HG03354 (cell line): Measurements from ENCODE around the gene LTF.
"Not testable (repeated sequence)": the region's sequence is repeated elsewhere in the genome, so short reads cannot be mapped to it uniquely, and the experiment has no call there.

ENCODE experiments used
- ATAC-seq: cut with Tn5 transposase; IDR thresholded peaks from one replicate; pipeline ENCODE4 v1.9.1; 2021; ENCODE audit warnings: mild to moderate bottlenecking; ENCODE audit not compliant: unreplicated experiment, poor library complexity, severe bottlenecking

The LTF gene

GRCh38 chr3:46420931-46421330 is 43.8 kb downstream of the LTF start:
- ATAC-seq = no peak

- no peak for ATAC-seq
Measured at GRCh38 chr3:46419816-46420215, 44.9 kb downstream of the LTF start.

DNA sequence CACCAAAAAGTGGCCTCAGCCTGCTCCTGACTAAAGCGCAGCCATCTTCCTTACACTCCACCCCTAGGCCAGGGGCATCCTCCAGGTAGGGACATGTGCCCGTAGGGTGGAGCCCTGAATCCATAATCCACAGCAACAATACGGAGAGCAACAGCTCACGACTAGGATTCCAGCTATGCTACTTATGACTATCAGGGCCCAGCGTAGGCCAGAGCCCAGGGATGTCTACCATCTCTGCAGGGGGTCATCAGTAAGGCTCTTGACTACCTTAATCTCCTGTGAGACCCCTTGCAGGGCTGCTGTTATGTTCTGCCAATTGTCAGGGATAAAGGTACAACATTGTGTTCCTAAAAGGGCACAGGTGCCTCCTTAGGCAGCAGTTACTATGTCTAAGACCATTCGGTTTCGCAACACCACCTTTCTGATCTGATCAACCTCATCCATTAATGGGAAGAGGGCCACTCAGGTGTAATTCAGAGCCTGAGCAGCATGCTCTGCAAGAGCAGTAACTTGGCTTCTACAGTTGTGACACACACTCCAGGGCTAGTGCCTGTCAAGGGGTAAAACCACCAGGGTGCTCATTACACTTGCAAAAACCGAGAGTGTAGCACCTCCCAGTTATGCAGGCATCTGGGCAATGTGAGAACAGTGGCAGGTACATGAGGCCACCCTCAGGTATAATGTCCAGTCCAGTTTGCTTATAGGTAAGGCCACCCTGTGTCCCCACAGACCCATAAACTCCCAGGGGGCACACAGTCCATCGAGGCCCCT is 46.7 kb downstream of the LTF start:
- no peak for ATAC-seq

DNA sequence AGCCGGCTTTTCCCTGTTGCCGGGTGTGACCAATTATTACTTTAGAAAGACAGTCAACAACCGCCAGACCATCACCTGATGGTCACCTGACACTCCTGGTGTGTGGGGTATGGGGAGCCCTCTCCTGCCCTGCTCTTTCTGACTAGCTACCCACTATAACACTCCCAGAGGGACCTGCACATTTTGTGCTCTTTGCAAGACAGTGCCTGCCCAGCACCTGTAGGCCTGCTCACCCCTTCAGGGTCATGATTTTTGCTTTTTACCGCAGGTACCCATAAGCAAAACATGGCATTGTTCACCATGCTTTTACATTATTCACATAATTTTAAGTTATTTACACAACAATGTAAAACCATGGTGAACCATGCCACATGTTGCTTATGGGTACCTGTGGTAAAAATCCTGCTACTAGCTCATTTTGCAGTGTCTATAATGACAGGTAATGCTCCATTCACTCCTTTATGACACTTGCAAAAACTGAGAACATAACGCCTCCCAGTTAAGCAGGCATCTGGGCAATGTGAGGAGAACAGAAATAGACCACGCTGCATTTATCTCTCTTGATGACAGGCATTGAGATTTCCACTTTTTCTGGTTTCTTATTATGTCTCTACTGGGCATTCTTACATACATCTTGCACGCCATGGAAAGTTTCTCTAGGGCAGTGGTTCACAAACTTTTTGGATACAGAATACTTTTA is 47.7 kb downstream of the LTF start:
- ATAC-seq = no peak

DNA sequence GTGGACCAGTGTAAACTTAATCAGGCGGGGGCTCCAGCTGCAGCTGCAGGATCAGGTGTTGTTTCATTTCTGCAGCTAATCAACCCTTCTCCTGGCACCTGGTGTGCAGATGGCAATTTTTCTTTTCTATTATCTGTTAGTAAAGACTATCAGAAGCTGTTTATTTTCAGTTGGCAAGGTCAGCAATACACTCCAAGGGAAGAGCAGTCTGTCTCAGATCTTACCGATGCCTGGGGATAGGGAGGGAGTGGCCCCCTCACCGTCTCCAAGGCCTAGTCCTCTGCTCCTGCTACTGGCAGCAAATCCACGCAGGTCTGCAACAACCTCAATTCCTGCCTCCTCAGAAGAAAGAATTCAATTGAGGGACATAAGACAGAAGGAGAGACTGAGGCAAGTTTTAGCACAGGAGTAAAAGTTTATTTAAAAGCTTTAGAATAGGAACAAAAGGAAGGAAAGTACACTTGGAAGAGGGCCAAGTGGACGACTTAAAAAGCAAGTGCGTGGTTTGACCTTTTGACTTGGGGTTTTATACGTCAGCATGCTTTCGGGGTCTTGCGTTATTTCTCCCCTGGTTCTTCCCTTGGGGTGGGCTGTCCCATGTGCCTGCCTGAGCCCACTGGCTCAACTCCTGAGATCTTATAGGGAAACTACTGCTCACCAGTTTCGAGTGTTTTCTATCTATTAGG is 48.4 kb downstream of the LTF start:
- ATAC-seq = no peak

DNA sequence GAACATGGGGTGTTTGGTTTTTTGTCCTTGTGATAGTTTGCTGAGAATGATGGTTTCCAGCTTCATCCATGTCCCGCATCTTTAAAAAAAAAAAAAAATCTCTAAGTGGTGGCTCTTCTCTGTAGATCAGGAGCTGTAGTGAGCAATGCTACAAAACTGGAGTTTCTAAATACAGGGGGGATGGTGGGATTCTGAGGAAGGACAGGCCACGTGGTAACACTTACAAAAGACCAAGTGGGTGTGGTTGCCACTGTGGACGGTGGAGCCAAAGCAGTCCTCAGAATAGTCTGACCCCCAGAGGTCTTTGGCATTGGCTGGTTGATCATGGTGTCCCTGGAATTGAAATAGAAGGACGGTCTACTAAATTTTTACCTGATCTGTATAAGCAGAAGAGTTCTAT is 50.0 kb downstream of the LTF start:
- ATAC-seq = no peak

GRCh38 chr3:46413951-46414350 is 50.8 kb downstream of the LTF start:
- ATAC-seq = no peak

DNA sequence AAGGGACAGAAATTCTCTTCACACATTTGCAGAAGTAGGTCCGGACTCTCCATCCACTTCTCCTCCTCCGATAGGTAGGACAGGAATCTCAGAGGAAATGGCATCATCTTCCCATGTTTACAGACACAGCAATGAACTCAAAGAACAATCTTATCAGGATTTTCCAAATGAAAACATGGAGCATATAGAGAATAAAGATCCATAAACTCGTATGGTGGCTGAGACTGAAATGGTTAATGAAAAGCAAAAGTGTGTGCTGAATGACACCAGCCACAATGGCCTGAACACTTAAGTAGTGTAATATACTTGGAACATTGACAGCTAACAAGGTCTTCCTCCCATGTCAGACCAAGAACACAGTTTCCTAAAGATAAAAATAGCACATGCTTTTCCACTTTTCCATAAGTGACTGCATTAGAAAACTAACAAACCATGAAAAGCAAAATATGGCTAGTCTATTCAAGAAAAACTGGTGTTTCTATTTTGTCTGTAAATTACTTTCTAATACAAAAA is 51.9 kb downstream of the LTF start:
- ATAC-seq = no peak

DNA sequence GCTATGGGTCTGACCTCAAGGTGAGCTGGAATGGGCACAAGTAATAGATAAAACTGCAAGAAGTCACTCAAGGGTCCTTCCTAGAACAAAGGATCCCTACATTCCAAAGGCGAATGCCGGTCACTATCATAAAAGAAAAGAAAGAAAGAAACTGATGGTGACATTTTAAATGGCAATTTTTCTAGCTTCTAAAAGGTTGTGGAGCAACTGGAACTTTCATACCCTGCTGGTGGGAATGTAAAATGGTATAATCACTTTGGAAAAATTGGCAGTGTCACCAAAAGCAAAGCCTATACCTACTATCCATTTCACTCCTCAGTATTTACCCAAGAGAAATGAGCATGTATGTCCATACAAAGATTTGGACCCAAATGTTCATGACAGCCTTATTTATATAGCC is 53.4 kb downstream of the LTF start:
- no peak for ATAC-seq

DNA sequence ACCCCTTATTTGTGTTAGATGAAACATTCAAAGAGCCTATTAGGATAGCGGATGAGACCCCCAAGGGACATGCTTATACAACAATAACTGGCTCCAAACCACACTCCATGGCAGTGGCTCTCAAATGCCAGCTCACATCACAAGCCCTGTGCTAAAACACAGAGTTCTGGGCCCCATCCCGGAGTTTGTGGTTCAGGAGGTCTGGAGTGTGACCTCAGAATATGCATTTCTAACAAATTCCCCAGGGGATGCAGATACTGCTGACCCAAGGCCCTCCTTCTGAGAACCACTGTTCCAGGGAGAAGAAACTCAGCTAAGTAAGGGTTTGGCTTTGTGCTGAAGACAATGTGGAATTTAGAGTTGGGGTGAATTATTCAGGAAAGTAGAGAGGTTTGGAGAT is 54.0 kb downstream of the LTF start:
- no peak for ATAC-seq

DNA sequence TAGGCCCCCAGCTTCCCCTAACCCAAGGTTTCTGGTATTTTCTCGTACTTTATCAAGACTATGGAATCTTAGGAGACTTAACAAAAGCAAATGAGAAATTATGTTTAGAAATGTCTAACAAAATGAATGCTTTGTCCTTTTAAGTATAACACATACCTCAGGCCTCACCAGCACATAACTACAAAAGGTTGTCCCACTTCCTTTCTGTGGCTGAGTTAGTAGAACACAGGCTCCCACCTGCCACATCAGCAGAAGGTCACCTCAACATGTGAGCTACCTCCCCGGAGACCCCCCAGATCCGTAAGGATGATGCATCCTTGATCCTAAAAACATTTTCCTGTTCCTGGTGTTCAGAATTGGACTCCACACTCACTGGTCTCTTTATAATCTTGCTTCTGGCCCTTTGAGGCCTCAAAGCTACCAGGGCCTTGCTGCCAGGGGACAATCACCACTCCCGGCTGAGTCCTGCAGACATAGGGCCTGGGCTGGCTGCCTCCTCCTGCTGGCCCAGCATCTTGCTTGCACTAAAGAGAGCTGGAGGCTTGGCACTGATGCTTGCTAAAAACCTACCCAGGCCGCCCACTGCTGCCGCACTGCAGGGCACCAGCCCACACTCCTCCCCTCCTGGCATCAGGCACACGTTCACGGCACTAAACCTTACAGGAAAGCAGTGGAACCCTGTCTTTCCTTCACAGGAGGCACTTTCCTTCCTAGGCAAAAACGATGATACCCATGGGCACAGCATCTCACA is 54.8 kb downstream of the LTF start:
- no peak for ATAC-seq

- ATAC-seq = no peak
Measured at GRCh38 chr3:46408853-46409252, 55.9 kb downstream of the LTF start.

DNA sequence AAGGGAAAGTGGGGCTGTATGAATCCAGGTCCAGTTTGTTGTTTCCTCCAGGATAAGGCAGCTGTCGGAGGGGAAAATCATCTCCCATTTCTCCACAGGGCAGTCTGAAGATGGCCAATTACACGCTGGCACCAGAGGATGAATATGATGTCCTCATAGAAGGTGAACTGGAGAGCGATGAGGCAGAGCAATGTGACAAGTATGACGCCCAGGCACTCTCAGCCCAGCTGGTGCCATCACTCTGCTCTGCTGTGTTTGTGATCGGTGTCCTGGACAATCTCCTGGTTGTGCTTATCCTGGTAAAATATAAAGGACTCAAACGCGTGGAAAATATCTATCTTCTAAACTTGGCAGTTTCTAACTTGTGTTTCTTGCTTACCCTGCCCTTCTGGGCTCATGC is 56.7 kb downstream of the LTF start:
- no peak for ATAC-seq

DNA sequence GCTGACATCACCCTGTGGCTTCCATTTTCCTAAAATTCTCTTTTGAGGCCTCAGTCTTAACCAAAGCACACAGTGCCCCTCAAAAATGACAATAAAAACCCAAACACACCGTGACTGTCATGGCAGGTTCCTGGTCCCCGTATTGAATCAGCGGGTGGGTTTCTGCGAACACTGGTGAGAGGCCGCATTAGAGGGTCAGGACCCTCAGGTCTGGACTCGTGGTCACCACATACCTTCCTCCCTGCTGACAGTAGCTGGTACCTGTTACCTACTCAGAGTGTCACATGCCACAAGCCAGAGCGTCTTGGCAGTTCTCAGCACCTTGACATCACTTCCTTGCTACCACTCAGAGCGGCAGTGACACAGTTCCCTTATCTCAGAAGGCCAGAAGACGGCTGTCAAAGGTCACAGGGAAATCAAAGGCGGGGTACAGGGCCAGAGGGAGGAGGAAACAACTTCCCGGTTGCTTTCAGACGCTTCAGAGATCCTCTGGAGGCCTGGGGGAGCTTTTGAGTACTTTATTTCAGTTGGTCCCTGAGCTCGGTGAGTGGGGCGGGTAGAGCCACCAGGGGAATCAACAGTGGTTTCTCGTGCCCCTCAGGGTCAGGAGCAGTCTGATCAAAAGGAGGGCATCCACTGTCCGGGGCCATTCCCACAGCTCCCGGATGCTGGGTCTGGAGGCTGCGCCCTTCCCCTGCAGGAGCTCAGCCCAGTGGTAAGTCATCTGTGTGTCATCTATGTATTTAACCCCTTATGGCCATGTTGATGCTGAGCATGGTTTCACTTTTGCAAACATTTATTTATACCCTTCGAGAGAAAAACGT is 57.7 kb downstream of the LTF start, which contains the start of the genes CCR5AS and CCRL2:
Gene CCR5AS (minus strand): TSS at position 279 of the 824 bp plus-strand sequence.
Gene CCRL2 (plus strand): TSS at position 472 of the 824 bp plus-strand sequence. CDS start 821 bp downstream, outside the sequence.
- ATAC-seq = peak; percentile 64

GRCh38 chr3:46406443-46406787 is 58.3 kb downstream of the LTF start:
- ATAC-seq = no peak

DNA sequence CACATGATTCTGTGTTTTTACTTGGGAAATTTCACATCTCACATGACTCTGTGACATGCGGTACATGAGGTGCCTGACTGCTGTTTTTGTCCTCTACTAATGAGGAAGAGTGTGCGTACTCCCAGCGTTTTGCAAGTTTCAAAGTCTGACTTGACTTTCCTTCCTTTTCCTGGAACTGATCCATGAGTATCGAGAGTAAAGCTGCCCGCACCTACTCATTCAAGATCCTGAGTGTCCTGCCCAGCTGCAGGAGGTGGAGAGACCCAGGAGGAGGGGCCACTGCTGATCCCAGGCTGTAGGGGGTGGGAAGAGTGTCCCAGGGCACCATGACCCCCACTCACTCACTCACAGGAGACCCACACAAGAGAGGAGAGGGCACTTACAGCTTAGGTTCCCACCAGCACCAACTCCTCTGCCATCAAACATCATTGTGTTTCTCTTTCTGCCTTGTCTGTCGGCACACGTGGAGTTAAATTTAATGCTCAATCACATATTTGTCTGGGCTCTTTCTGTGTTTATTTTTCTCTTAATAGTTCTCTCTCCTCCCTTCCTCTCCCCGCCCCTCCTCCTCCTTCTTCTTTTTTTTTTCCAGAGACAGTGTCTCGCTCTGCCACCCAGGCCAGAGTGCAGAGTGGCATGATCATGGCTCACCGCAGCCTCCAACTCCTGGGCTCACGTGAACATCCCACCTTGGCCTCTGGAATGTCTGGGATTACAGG is 59.2 kb downstream of the LTF start:
- ATAC-seq = no peak

DNA sequence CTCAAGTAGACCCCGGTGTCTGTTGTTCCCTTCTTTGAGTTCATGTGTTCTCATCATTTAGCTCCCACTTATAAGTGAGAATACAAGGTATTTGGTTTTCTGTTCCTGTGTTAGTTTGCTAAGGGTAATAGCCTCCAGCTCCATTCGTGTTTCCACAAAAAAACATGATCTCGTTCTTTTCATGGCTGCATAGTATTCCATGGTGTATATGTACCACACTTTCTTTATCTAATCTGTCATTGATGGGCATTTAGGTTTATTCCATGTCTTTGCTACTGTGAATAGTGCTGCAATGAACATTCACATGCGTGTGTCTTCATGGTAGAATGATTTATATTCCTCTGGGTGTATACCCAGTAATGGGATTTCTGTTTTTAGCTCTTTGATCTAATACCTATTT is 61.8 kb downstream of the LTF start:
- ATAC-seq = not testable (repeated sequence)

DNA sequence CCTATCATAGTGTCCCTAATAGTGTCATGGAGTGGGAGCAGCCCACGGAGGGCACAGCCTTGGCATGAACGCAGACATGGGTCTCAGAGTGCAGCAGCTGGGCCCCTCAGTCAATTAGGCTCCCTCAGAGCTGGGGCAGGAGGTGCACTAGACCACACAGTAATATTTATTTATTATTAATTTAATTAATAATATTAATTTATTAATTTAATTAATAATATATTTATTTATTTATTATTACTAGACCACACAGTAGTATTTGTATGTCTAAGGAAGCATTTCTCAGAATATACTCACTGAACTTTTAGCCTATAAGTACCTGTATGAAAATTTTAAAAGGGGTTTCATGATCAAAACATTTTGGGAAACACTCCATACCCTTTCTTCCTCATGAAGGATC is 63.1 kb downstream of the LTF start:
- no peak for ATAC-seq
